GM12878 (cell line): ENCODE measurements around the gene SPATA24. TPM values are rescaled to one million over a fixed set of nuclear protein-coding genes. Genes with fewer than 3 reads are reported as not detected.

ENCODE experiments used
- ATAC-seq: fragments of 200-7000 bp; cut with Tn5 transposase; 3 replicates; pipeline ENCODE4 v1.9.1; 2020; ENCODE audit warnings: mild to moderate bottlenecking, moderate library complexity
- BruUV-seq: library from RNA; stranded (reverse); fragments of 400-500 nt; replicated peaks from 2 replicates; lab custom pipeline; 2021; lab: Mats Ljungman, UMichigan
- CTCF ChIA-PET: fragments of 300-600 bp; sonication (Branson Sonifier 250); formaldehyde crosslinking; extraction: SDS; loops from one replicate; lab custom pipeline; 2021; ENCODE audit warnings: inconsistent platforms; lab: Yijun Ruan, JAX
- POLR2A ChIA-PET: fragments of 350-600 bp; formaldehyde crosslinking; extraction: SDS; loops from one replicate; lab custom pipeline; 2021; ENCODE audit warnings: inconsistent platforms; lab: Charles Lee
- RAD21 ChIA-PET: fragments of 300-600 bp; sonication (Branson Sonifier 250); formaldehyde crosslinking; loops from one replicate; lab custom pipeline; 2023; ENCODE audit warnings: antibody characterized with exemption; ENCODE audit not compliant: unreplicated experiment; lab: Charles Lee
- SMC1A ChIA-PET: fragments of 300-600 bp; sonication (Branson Sonifier 250); formaldehyde crosslinking; loops from one replicate; lab custom pipeline; 2023; ENCODE audit not compliant: unreplicated experiment, uncharacterized antibody; lab: Charles Lee
- DNase-seq: peaks from one replicate; pipeline ENCODE4 v3.0.0-alpha.2; 2011; ENCODE audit warnings: low read depth, low spot score
- FAIRE-seq: peaks from 3 replicates; lab custom pipeline; 2011; peaks lifted over from hg19 to GRCh38; lab: Jason Lieb, UNC
- H2AFZ ChIP-seq: 2 replicates; pipeline ENCODE4 v1.6.0; 2011; ENCODE audit warnings: low read depth, low read length, control low read depth; ENCODE audit not compliant: control insufficient read depth
- H3K27ac ChIP-seq: 2 replicates; pipeline ENCODE4 v1.5.1; 2011; ENCODE audit warnings: control low read depth; ENCODE audit not compliant: control insufficient read depth, insufficient read depth
- H3K27me3 ChIP-seq, 2 experiments: replicated peaks in 1 of 2; 2 replicates each; pipeline versions ENCODE4 v1.6.0 to v1.6.1; 2011; ENCODE audit warnings: low read length in 1 of 2; ENCODE audit not compliant: control insufficient read depth in 2 of 2, insufficient read depth in 2 of 2
- H3K36me3 ChIP-seq, 2 experiments: 2 replicates each; pipeline ENCODE4 v1.5.1; 2011; ENCODE audit warnings: low read length in 1 of 2; ENCODE audit not compliant: control insufficient read depth in 2 of 2, insufficient read depth in 2 of 2
- H3K4me1 ChIP-seq: 2 replicates; pipeline ENCODE4 v1.6.1; 2011; ENCODE audit warnings: mild to moderate bottlenecking, low read length, moderate library complexity, mixed read lengths; ENCODE audit not compliant: control insufficient read depth, insufficient read depth
- H3K4me2 ChIP-seq: 2 replicates; pipeline ENCODE4 v1.6.0; 2011; ENCODE audit warnings: control low read depth; ENCODE audit not compliant: control insufficient read depth, insufficient read depth
- H3K4me3 ChIP-seq: fragments of 200-600 bp; sonication (generic); 2 replicates; pipeline ENCODE4 v1.5.1; 2016
- H3K79me2 ChIP-seq: 2 replicates; pipeline ENCODE4 v1.6.0; 2011; ENCODE audit warnings: low read length; ENCODE audit not compliant: control insufficient read depth, insufficient read depth
- H3K9ac ChIP-seq: 2 replicates; pipeline ENCODE4 v1.8.0; 2011; ENCODE audit warnings: low read length, control low read depth, mixed read lengths; ENCODE audit not compliant: control insufficient read depth, insufficient read depth
- H3K9me3 ChIP-seq: replicated peaks from 3 replicates; pipeline ENCODE4 v1.5.1; 2011; ENCODE audit warnings: mild to moderate bottlenecking, low read length; ENCODE audit not compliant: control insufficient read depth, insufficient read depth
- H4K20me1 ChIP-seq: 2 replicates; pipeline ENCODE4 v1.6.0; 2011; ENCODE audit not compliant: control insufficient read depth, insufficient read depth
- CREB1 ChIP-seq: IDR thresholded peaks from 2 replicates; pipeline ENCODE4 v1.6.1; 2012; ENCODE audit warnings: low read depth, mild to moderate bottlenecking, inconsistent platforms
- ELK1 ChIP-seq: IDR thresholded peaks from 2 replicates; pipeline ENCODE4 v1.6.1; 2012; ENCODE audit warnings: low read depth, low read length, improper control_type of control experiment
- IKZF1 ChIP-seq: fragments of 450-650 bp; conservative IDR thresholded peaks from 2 replicates; pipeline ENCODE4 v1.6.1; 2017; ENCODE audit warnings: antibody characterized with exemption, mild to moderate bottlenecking
- IKZF2 ChIP-seq, 2 experiments: fragments of 450-650 bp; IDR thresholded peaks; 2 replicates each; pipeline ENCODE4 v1.6.1; 2017; ENCODE audit warnings: mild to moderate bottlenecking in 2 of 2, moderate library complexity in 2 of 2
- MEF2B ChIP-seq: fragments of 450-650 bp; IDR thresholded peaks from 2 replicates; pipeline ENCODE4 v1.6.1; 2018; ENCODE audit warnings: mild to moderate bottlenecking, moderate library complexity; ENCODE audit not compliant: partially characterized antibody, poor library complexity, severe bottlenecking
- MTA2 ChIP-seq: fragments of 450-650 bp; IDR thresholded peaks from 2 replicates; pipeline ENCODE4 v1.6.1; 2016; ENCODE audit warnings: low read depth, mild to moderate bottlenecking, moderate library complexity
- PAX8 ChIP-seq: fragments of 450-650 bp; IDR thresholded peaks from 2 replicates; pipeline ENCODE4 v1.6.1; 2017; ENCODE audit warnings: mild to moderate bottlenecking, moderate library complexity
- SPI1 ChIP-seq: IDR thresholded peaks from 2 replicates; pipeline ENCODE4 v1.6.1; 2011; ENCODE audit warnings: low read depth, mild to moderate bottlenecking, low read length, moderate library complexity, borderline replicate concordance; ENCODE audit not compliant: insufficient read depth
- SRF ChIP-seq, 2 experiments: IDR thresholded peaks; 2 replicates each; pipeline ENCODE4 v1.6.1; 2011; ENCODE audit warnings: low read depth in 2 of 2, low read length in 2 of 2, mild to moderate bottlenecking in 1 of 2, moderate library complexity in 1 of 2
- ZBTB40 ChIP-seq: fragments of 450-650 bp; IDR thresholded peaks from 2 replicates; pipeline ENCODE4 v1.6.1; 2016; ENCODE audit warnings: mild to moderate bottlenecking, moderate library complexity, borderline replicate concordance
- ZZZ3 ChIP-seq: IDR thresholded peaks from 2 replicates; pipeline ENCODE4 v1.6.1; 2011; ENCODE audit warnings: low read depth; ENCODE audit not compliant: control insufficient read depth, insufficient read length
- in situ Hi-C: fragments of 300-500 bp; cut with MboI; formaldehyde crosslinking; loops from 9 replicates; pipeline ENCODE4 v1.14.3; 2018; ENCODE audit warnings: mixed read lengths
- intact Hi-C: fragments of 100-400 bp; cut with micrococcal nuclease; formaldehyde crosslinking; loops from one replicate; pipeline ENCODE4 v1.14.2; 2022; ENCODE audit not compliant: unreplicated experiment
- polyA plus RNA-seq, 11 experiments: library from polyadenylated mRNA; depleted of rRNA in 4 of 11; unstranded in 6 of 11; stranded (reverse) in 5 of 11; fragments of >200 nt; fragmentation: Nextera tagmentation in 4 of 11; fragmentation: Illumina TruSeq in 1 of 11; extraction: Ambion mirVana in 4 of 11; extraction: Trizol in 1 of 11; gene quantifications; 1 replicate in 1 of 11; 2 replicates in 10 of 11; pipeline versions ENCODE4 v1.2.1 to v1.2.3, GENCODE V29; 2011 to 2016; ENCODE audit warnings: inconsistent platforms in 2 of 11, missing spikeins in 2 of 11, low read depth in 1 of 11
- total RNA-seq, 4 experiments: library from RNA; depleted of rRNA in 3 of 4; stranded (reverse); fragments of >200 nt in 3 of 4; fragmentation: Illumina TruSeq in 1 of 4; extraction: Trizol in 1 of 4; gene quantifications; 2 replicates each; pipeline versions ENCODE4 v1.2.1 to v1.2.3, GENCODE V29; 2013 to 2021

The SPATA24 gene
- total and polyA plus RNA-seq, 10 of the 15 experiments (the other 5 are each of a cell fraction or from before 2014, with no cell fraction given) = 4.1 to 9.8 (median 7.3) TPM

- in situ Hi-C loops (no loop called here), intact Hi-C loops (no loop called here)
- Histone ChIP-seq H3K4me3 (no peak overlapping the region), H3K9me3 (no peaks in the 10 kb centered on the region), H3K27ac (no peak overlapping the region), H4K20me1 (no peaks in the 10 kb centered on the region), H3K27me3 (no peaks in the 10 kb centered on the region), H3K4me1 (peaks cover 24% of the 10 kb centered on the region), H3K79me2 (no peaks in the 10 kb centered on the region), H3K9ac (no peak overlapping the region), H3K36me3 (no peaks in the 10 kb centered on the region), H2AFZ (peak overlapping the region; percentile 0), H3K4me2 (no peak overlapping the region)
- DNase-seq = no peak
- ChIA-PET RAD21 (interaction anchor here (0.7 to 2.2 kb wide), 9 partner anchors 8 to 139 kb away, joined by 3 to 16 read pairs (median 3); no protein-coding TSS in a partner anchor), SMC1A (interaction anchor here (0.6 to 3.3 kb wide), 14 partner anchors 8 to 1525 kb away, joined by 3 to 14 read pairs (median 4); partner anchors contain the start of gene MZB1), POLR2A (interaction anchor here (0.5 to 2.7 kb wide), 7 partner anchors 12 to 634 kb away, joined by 3 to 10 read pairs (median 3); partner anchors contain the start of gene DNAJC18), CTCF (interaction anchor here (1.0 to 3.8 kb wide), 7 partner anchors 8 to 168 kb away, joined by 3 to 39 read pairs (median 6); no protein-coding TSS in a partner anchor)
- FAIRE-seq = no peak
- BruUV-seq = no TSS peak
- TF ChIP-seq ZZZ3 = no peak
- TF ChIP-seq ELK1 = 0 out of 2 replicates have a peak, but pooled peaks have one; percentile 31
- TF ChIP-seq ZBTB40 = peak; percentile 15; the same call in 1 of the 2 replicates
- TF ChIP-seq PAX8 = peak; percentile 81; the same call in 1 of the 2 replicates
- TF ChIP-seq MEF2B = peak; percentile 77
- peak; percentile 63; the same call in 1 of the 2 replicates for TF ChIP-seq SPI1
- TF ChIP-seq IKZF1 = 0 out of 2 replicates have a peak, but pooled peaks have one; percentile 18
- TF ChIP-seq SRF (IDR thresholded peaks at IDR 0.05; ENCODE audit: low read depth in 2 of 2, low read length in 2 of 2) = peak; percentile 66 to 91; a peak in 3 of 4 replicates
- peak; percentile 13 to 22; a peak in 1 of 4 replicates for TF ChIP-seq IKZF2 (IDR thresholded peaks at IDR 0.05)
- peak; percentile 68; the same call in 1 of the 2 replicates for TF ChIP-seq MTA2
- TF ChIP-seq CREB1 = no peak
- peak; percentile 18 for ATAC-seq
Observed at GRCh38 chr5:139407517-139407916, 3.6 kb upstream of the SPATA24 start.
